ENCODE data around the gene TPP2.

- no peak for TF ChIP-seq POLR2AphosphoS5 (IDR thresholded peaks at IDR 0.05)
- no peak for TF ChIP-seq CTCF (IDR thresholded peaks at IDR 0.05 in 8 of 11, conservative IDR thresholded peaks at IDR 0.05 in 3 of 11)
- TF ChIP-seq POLR2A (IDR thresholded peaks at IDR 0.05), result no peak
Observed at GRCh38 chr13:102571075-102571474, 25.7 kb upstream of the TPP2 start.
